NCI-H748 treated with DMSO at 0.1 percent for 48 hours (cell line): Measurements from ENCODE around the gene PRDM16.
"Not testable (repeated sequence)": the region's sequence is repeated elsewhere in the genome, so short reads cannot be mapped to it uniquely, and the experiment has no call there.

ENCODE experiments used
- DNase-seq: peaks from one replicate; lab custom pipeline; 2025; lab: John Stamatoyannopoulos, UW

Gene PRDM16

GRCh38 chr1:3227893-3228292, 158.9 kb downstream of the PRDM16 start:
- no peak for DNase-seq

- DNase-seq = no peak
Observed at GRCh38 chr1:3229081-3229725, 160.2 kb downstream of the PRDM16 start.

- no peak for DNase-seq
Observed at GRCh38 chr1:3230553-3230952, 161.6 kb downstream of the PRDM16 start.

- no peak for DNase-seq
Observed at GRCh38 chr1:3231245-3231644, 162.2 kb downstream of the PRDM16 start.

- DNase-seq = no peak
Observed at GRCh38 chr1:3231826-3232225, 162.8 kb downstream of the PRDM16 start.

- DNase-seq = no peak
Observed at GRCh38 chr1:3233031-3233430, 164.0 kb downstream of the PRDM16 start.

GRCh38 chr1:3233551-3233950, 164.5 kb downstream of the PRDM16 start:
- DNase-seq = no peak

GRCh38 chr1:3234281-3234680, 165.3 kb downstream of the PRDM16 start:
- no peak for DNase-seq

GRCh38 chr1:3234956-3235355, 166.0 kb downstream of the PRDM16 start:
- DNase-seq = no peak

- no peak for DNase-seq
Observed at GRCh38 chr1:3235496-3235895, 166.5 kb downstream of the PRDM16 start.

GRCh38 chr1:3236361-3236760, 167.4 kb downstream of the PRDM16 start:
- no peak for DNase-seq

- DNase-seq = no peak
Observed at GRCh38 chr1:3236955-3237354, 168.0 kb downstream of the PRDM16 start.

GRCh38 chr1:3237570-3237969, 168.6 kb downstream of the PRDM16 start:
- DNase-seq = no peak

- DNase-seq = no peak
Observed at GRCh38 chr1:3237994-3238702, 169.1 kb downstream of the PRDM16 start.

GRCh38 chr1:3238703-3239278, 169.8 kb downstream of the PRDM16 start:
- no peak for DNase-seq

- not testable (repeated sequence) for DNase-seq
Observed at GRCh38 chr1:3239991-3240390, 171.0 kb downstream of the PRDM16 start.

GRCh38 chr1:3240524-3241235, 171.7 kb downstream of the PRDM16 start:
- DNase-seq = no peak

- DNase-seq = no peak
Observed at GRCh38 chr1:3241236-3241550, 172.2 kb downstream of the PRDM16 start.

GRCh38 chr1:3241673-3242407, 172.8 kb downstream of the PRDM16 start:
- no peak for DNase-seq

- no peak for DNase-seq
Observed at GRCh38 chr1:3242408-3243260, 173.6 kb downstream of the PRDM16 start.

GRCh38 chr1:3243304-3243703, 174.3 kb downstream of the PRDM16 start:
- DNase-seq = no peak
